Midbrain (tissue), 1 donor: ENCODE measurements around the gene LETMD1.
A peak's percentile ranks its signal among the peaks of the same experiment; 100 is the strongest.

Experiments
- DNase-seq: peaks from one replicate; lab custom pipeline; 2025; lab: John Stamatoyannopoulos, UW

The LETMD1 gene

DNA sequence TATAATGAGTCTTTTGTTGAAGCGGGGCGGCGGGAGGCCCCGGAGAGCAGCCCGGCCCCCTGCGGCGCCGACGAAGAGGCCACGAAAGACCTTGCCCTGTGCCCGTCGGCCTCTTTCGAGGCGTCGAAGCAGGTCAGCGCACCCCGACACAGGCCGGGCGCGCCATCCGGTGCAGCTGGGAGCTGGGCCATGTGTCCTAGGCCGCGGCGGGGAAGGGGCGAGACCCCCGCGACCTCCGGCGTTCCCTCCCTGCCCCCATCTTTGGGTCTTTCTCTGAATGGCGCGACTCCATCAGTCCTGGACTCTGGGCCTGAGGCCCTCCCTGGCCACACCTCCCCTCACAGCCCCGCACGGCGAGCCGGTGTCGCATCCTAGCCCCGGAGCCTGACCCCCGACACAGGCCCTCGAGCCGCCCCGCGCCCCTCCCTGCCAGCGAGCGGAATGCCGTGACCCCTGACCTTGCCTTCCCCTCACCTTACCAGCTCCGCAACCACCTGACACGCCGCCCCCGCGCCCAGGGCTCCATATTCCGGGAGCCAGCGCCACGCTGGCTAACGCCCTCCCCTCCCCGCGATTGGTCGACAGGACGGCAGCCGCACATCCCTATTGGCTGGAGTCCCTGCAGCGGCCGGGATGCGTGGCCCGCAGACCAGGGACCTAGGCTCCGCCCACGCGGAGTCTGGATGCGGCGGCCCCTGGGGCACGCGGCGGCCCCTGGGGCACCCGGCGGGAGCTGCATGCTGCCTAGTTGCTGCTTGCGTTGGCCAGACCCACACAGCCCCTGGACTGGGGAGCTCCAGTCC, 22.1 kb upstream of the LETMD1 start, which contains the start of gene SLC11A2:
TSS of gene SLC11A2 (minus strand) at position 549 of the 803 bp plus-strand sequence. CDS start 15,656 bp downstream, outside the sequence.
- peak; percentile 98 for DNase-seq

DNA sequence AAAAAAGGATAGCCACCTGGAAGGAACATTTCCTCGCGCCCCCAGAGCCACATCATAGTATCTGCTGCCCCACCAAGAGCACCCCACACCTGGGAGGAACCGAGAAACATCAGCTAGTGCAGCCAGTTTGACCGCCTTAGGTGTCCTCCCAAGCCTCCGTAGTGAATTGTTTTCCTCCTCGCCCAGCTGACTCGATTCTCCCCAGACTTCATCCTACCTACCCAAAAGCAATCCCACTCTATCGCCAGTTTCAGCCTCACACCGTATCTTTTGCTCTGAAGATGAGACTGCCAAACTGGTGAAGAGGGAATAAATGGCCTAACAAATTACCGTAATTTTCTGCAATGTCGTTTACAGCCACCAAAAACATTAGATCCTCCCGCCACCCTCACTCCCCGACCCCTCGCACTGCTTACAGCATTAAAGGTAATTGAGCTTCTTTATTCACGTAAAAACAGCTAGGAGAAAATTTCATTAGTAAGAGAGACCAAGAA, 20.7 kb upstream of the LETMD1 start:
- no peak for DNase-seq

DNA sequence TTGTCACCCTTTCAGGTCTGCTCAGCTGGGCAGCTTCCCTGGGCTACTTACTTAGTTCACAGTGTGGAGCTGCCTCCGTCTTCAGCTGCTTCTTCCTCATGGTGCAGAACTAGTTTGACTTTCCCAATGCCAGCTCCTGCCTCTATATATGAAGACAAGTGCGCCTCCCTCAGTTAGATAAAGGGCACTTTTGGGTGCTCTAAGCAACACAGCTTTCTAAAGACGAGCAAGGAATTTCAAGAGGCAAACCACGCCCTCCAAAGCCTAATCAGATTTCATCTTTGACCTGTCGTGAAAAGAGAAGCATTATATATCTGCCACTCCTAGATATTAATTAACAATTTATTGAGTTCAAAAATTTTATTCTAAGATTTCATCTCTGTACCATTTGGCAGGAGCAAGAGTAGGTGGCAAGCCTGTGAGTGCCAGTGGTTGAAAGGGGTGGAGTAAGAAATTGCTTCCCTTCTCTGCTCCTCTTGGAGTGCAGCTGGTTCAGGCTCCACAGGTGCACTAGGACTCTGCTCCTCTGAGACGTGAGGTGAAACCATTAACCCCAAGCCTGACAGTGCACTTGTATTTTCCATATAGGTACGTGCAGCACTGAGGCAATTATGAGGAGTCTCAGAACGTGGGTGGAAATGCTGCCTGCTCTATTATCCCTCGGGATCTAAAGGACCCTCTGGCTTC, 19.9 kb upstream of the LETMD1 start:
- DNase-seq = peak; percentile 63

DNA sequence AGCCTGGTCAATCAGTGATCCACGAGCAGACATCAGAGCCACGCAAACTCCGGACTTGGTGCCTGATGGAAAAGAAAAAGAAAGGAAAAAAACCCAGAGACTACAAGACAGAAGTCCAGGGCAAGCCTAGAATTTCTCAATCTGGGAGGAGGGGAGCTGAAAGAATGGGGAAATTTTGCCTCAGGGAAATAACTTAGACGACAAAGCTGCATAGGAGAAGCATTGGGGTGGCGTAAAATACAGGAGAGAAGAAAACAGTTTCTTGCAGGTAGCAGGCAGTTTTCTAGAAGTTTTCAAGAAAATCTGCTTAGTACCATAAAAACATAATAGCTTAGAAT, 19.3 kb upstream of the LETMD1 start:
- no peak for DNase-seq

DNA sequence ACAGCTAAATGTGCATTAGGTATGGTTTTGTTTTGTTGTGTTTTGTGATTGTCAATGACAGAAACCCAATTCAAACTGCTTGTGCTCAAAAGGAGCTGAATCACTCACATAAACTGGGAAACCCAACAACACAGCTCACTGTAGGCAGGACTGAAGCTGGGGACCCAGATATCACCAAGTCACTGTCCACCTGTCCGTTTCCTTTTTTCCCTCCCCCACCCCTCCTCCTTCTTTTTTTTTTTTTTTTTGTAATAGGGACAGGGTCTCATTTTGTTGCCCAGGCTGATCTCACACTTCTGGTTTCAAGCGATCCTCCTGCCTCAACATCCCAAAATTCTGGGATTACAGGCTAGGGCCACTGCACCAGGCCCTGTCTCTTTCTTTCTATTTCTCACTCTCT, 15.1 kb upstream of the LETMD1 start:
- no peak for DNase-seq

DNA sequence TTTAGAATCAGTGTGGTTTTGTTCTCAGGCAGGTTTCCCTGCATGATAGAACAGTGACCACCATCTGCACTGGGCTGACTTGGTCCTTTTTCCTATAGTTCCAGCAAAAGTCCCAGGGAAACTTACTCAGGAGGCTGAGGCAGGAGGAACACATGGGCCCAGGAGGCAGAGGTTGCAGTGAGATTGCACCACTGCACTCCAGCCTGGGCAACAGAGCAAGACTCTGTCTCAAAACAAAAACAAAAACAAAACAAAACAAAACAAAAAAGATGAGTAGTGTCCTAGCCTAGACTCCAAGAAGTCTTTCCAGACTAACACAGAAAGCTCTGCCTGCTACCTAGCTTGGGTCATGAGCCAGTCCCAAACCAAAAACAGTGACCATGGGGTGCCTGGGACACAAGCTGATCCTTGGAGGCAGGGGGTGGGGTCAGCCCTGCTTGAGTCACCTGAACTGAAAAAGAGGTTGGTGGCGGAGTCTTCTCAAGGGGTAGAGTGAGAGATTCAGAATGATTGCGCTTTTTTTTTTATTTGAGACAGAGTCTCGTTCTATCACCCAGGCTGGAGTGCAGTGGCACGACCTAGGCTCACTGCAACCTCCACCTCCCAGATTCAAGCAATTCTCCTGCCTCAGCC, 14.6 kb upstream of the LETMD1 start:
- no peak for DNase-seq

DNA sequence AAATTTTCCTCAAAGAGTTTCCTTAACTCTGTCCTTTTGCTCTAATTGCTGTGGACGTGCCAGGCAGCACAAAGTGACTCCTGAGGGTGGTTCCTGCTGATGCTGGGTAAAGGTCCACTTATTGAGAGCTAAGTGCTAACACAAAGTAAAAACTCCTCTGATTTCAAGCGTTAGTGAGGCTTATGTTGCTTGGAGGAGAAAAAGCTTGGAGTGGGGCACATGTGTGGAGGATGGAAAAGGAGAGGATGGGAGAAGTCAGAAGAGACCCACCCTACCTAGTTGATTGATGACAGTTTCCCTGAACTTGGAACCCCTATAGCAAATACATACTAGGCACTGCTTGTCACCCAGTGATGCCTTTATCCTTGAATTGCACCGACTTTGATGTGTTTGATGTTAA, 11.8 kb upstream of the LETMD1 start:
- DNase-seq = no peak

DNA sequence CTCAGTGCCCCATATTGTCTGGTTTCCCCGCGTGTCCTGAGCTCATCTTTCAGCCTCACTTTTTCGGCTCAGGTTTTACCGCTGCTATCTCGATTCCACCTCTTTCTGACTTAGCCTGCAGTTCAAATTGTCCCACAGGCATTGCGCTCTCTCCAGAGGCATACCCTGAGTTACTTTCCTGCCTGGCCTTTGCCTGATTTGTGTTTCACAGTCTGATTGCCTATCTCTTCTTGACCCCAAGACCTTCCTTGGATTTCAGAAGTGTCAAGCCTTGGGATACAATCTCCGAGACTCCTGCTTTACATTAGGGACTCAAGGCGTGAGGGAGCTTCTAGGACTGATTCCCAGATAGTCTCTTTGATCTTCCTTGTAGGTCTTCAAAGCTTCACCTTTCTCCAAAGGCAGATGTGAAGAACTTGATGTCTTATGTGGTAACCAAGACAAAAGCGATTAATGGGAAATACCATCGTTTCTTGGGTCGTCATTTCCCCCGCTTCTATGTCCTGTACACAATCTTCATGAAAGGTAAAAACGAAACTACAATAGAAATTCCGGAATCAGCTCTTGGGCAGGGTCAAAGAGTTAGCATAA, 629 bp downstream of the LETMD1 start:
- no peak for DNase-seq

DNA sequence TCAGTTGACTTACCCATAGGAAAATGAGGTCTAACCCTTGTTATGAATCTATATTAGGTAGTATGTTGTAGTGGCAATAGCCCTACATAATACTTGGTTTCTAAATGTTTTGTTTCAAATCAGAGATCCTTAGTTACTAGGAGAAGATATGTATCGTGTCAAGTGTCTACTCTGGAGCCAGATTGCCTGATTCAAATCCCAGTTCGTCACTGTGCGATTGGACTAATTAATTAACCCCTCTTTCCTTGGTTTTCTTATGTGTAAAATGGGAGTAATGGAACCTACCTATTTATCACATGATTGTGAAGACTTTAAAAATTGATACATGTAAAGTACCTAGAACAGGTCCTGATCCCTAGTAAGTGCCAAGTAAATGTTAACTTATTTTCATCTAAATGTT, 1.4 kb downstream of the LETMD1 start:
- no peak for DNase-seq

DNA sequence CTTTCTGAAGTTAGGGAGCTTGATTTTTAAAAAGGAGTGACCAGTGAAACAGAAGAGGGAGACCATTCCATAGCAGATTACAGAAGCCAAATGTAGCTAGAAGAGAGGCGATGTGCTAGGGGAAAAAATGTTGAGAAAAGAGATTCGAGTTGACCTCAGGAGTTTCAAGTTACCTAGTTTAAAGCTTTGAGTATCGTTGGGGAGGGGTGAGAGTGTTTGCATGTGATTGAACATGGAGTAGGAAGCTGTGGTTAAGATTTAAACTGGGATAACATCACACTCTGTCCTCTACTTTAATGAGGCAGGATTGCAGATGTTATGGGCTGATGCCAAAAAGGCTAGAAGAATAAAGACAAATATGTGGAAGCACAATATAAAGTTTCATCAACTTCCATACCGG, 3.7 kb downstream of the LETMD1 start:
- DNase-seq = no peak

DNA sequence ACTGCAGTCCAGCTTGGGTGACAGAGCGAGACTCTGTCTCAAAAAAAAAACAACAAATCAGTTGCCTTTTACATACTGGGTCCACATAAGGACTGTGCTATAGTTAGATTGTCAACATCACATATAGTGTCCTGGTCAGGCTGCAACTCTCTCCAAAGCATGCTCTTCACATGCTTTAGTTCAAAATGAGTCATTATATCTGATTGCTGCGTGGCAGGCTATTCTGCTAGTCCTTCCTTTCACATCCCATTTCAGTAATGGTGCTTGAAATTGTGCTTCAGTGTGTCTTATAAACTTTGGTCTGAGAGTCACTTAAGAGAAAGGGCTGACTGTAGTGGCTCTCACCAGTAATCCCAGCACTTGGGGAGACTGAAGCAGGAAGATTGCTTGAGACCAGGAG, 6.9 kb downstream of the LETMD1 start:
- DNase-seq = no peak

DNA sequence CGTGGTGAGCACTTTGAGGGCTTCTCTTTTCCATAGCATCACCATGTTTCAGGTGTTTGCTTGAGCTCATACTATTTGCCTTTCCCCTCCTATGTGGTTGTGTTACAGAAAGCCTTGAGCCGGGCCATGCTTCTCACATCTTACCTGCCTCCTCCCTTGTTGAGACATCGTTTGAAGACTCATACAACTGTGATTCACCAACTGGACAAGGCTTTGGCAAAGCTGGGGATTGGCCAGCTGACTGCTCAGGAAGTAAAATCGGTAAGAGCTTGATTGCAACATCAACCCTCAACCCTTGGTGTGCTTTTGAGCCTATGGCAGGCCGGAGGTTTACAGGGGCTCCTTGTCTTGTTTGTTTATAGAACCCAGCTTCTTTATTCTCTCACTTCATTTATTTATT, 8.1 kb downstream of the LETMD1 start:
- DNase-seq = no peak

DNA sequence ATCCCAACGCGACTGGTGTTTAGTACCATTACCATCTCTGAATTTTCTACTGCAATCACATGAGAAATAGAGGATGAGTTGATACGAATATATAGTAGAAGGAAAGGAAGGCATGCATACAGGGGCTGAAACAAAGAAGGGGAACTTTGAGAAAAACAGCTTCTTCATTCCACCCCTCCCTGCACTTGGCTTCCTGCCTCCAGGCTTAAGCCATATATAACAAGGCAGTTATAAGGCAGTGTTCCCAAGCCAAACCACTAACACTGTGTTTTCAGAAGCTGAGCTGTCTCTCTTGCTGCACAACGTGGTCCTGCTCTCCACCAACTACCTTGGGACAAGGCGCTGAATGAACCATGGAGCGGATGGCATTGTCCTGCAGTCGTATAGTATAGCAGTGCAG, 11.0 kb downstream of the LETMD1 start:
- no peak for DNase-seq

DNA sequence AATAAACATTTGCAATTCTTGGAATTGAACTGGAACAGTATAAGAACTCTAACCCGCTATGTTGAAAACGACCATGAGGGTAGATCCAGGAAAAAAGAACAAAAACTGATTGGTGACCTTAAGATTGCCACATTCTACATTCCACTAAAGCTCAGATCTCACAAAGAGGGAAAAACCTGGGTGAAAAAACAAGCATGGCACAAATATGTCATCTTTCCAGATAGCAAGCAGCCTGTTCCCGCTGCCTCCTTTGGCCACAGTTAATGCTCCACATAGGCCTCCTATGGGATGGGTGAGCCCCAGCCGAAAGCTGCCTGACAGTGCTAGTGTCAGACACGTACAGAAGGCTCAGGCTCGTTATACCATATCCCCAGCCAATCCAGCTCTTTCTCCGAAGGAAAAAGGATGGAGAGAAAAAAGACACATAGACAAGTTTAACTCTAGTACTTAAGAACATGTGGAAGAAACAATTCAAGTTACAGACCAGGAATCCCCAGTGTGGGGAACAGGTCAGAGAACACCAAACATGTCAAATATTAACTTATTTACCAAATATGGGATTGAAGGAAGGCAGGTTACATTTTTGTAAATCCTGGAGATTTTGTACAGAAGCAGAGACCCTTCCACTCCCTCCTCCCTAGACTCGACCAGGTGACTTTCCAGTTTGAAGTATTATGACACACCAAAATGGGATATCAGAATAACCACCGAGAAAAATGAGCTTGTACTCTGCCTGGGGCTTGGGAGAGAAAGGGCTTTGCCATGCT, 14.7 kb downstream of the LETMD1 start:
- no peak for DNase-seq

DNA sequence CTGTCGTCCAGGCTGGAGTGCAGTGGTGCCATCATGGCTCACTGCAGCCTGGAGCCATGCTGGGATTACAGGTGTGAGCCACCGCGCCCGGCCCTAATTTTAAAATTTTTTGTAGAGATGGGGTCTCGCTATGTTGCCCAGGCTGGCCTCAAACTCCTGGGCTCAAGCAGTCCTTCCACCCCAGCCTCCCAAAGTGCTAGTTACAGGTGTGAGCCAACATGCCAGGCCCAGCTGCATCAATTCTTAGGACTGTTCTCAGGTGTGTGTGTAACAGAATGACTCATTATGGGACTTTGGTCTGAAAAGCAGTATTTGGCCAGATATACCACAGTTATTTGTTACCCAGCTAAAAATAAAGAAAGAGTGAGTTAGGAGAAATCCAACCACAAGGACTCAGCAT, 17.4 kb downstream of the LETMD1 start:
- DNase-seq = no peak

DNA sequence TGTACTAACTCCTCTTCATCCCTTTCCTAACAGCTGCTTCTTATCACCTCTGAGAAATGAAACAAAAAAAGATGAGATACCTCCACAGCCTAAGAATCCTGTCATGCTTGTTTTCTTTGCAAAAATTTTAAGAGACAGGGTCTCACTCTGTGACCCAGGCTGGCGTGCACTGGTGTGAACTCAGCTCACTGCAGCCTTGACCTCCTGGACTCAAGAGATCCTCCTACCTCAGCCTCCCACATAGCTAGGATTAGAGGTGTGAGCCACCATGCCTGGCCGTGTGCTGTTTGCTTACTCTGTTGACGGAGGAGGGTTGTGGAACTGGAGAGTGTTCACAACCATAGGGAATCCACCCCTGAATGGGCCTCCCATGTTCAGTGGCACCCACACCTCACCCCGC, 19.1 kb downstream of the LETMD1 start:
- DNase-seq = no peak

DNA sequence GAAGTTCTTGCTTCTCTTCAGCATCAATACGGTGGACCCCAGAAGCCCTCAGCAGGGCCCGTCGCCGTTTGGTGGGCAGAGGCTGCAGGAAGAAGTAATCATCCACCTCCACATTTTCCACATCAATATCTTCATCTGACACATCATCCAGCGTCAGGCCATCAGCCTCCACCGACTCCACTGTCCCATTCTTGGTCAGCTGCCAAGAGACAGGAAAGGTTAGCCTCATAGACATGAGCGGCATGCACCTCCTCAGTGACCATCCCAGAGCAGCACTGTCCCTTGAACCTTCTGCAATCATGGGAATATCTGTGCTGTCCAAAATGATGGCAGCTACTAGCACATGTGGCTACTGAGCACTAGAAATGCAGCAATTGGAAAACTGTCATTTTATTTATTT, 19.6 kb downstream of the LETMD1 start:
- DNase-seq = no peak

DNA sequence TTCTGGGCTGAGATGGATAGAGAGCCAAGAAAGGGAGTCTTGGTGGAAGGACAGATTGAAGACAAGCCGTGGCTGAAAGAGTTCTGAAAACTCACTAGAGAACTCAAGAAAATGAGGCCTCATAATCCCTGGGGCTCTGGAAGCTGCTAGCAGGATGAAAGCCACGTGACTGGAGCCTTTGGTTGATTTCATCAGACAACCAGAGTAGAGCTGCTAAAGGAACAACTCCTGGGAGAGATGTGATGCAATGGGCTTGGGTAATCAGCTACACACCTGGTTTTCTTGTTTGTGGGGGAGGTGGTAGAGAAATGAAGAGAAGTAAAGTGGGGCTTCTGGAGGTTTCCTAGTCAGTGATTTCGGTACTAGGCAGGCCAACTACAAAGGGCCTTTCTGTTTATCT, 21.9 kb downstream of the LETMD1 start:
- no peak for DNase-seq

DNA sequence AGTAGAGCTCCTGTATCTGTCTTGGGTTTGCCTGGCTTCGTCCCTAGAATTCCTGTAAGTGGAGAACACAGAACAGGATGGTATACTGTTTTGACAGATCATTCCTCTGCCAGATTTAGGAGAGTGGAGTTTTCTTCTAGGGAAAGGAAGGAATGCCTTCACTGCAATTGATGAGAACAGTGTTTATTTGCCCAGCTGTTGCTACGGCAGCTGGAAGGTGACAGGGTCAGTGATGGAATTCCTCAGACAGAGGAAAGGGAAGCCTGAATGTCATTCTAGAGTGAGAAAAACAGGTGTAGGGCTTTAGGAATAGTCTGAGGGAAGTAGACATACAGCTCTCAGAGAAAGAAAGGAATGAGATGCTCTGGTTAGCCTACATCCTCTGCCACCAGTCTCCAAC, 23.5 kb downstream of the LETMD1 start:
- no peak for DNase-seq

DNA sequence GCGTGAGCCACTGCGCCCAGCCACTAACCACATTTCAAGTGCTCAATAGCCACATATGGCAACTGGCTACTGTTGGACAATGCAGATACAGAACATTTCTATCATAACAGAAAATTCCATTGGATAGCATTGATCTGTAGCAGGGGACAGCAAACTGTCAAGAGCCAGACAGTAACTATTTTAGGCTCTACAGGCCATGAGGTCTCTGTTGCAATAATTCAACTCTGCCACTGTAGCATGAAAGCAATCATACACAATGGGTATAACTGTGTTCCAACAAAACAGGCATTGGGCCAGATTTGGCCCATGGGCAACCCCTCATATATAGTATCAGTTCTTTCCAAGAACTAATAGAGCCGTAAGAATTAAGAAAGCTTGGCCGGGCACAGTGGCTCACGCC, 27.3 kb downstream of the LETMD1 start:
- DNase-seq = no peak

DNA sequence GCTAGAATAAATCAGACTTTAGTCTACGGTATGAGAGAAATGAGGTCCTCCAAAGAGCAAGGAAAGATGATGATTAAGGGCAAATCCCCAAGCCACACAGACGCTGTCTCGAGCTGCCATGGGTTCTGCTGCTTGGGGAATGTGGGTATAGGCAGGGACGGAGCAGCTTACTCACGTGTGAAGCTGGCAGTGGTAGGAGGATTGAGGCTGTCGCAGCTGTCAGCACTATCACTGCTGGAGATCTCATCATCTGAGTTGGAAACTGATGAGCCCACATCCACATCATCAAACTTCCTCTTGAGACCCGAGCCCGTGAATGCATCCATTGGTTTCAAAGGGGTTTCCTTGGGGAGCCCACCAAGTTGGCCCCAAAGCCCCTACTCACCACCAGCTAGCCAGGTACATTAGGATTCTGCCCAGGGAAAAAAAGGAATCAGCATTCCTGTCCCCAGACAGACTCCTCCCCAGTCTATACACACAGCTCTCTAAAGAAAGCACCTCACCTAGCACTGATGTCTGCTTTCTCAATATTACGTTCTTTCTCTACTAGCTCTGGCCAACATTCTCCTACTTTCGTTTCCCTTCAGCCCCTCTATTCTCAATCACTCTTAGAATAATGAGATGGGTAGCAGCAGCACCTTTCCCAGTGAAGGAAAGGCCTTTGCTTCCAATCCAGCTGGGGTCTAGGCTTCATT, 28.3 kb downstream of the LETMD1 start:
- no peak for DNase-seq
